H1 (cell line): ENCODE measurements around the gene TOR4A. TPM values are rescaled to one million over a fixed set of nuclear protein-coding genes. Genes with fewer than 3 reads are reported as not detected.

Experiments used
- CTCF ChIP-seq, 3 experiments: IDR thresholded peaks; 1 replicate in 2 of 3; 2 replicates in 1 of 3; pipeline versions ENCODE4 v1.5.1 to v1.6.1; 2011; ENCODE audit warnings: low read length in 3 of 3, mild to moderate bottlenecking in 3 of 3, inconsistent platforms in 2 of 3, low read depth in 1 of 3, moderate library complexity in 1 of 3; ENCODE audit not compliant: insufficient read depth in 1 of 3; ENCODE audit errors: control extremely low read depth in 1 of 3
- EGR1 ChIP-seq: IDR thresholded peaks from 2 replicates; pipeline ENCODE4 v1.6.1; 2011; ENCODE audit warnings: low read depth, low read length, borderline replicate concordance
- FOSL1 ChIP-seq: IDR thresholded peaks from 2 replicates; pipeline ENCODE4 v1.6.1; 2011; ENCODE audit warnings: mild to moderate bottlenecking, low read depth, low read length, moderate library complexity; ENCODE audit not compliant: insufficient read depth
- HDAC2 ChIP-seq, 2 experiments: fragments of 300-600 bp in 1 of 2; sonication (generic) in 1 of 2; IDR thresholded peaks; 2 replicates each; pipeline ENCODE4 v1.6.1; 2011 to 2012; ENCODE audit warnings: low read depth in 2 of 2, low read length in 2 of 2, mild to moderate bottlenecking in 2 of 2, moderate library complexity in 2 of 2, borderline replicate concordance in 1 of 2, inconsistent platforms in 1 of 2
- HDAC6 ChIP-seq: IDR thresholded peaks from one replicate; pipeline ENCODE4 v1.7.1; 2012; ENCODE audit warnings: low read depth, mild to moderate bottlenecking, inconsistent platforms, low read length, moderate library complexity
- JUN ChIP-seq: IDR thresholded peaks from 2 replicates; pipeline ENCODE4 v1.6.1; 2011; ENCODE audit warnings: low read depth, mild to moderate bottlenecking, improper control_type of control experiment, low read length
- MAX ChIP-seq: IDR thresholded peaks from 2 replicates; pipeline ENCODE4 v1.6.1; 2012; ENCODE audit warnings: inconsistent platforms
- PHF8 ChIP-seq: fragments of 200-600 bp; sonication (generic); conservative IDR thresholded peaks from 2 replicates; pipeline ENCODE4 v1.7.1; 2012; ENCODE audit warnings: low read depth, mild to moderate bottlenecking, inconsistent platforms, low read length, moderate library complexity
- POU5F1 ChIP-seq: IDR thresholded peaks from 2 replicates; pipeline ENCODE4 v1.6.1; 2011; ENCODE audit warnings: low read depth, mild to moderate bottlenecking, low read length, moderate library complexity
- RXRA ChIP-seq: IDR thresholded peaks from 2 replicates; pipeline ENCODE4 v1.6.1; 2011; ENCODE audit warnings: low read depth, mild to moderate bottlenecking, low read length, moderate library complexity; ENCODE audit not compliant: insufficient read depth
- SP4 ChIP-seq: IDR thresholded peaks from 2 replicates; pipeline ENCODE4 v1.6.1; 2012; ENCODE audit warnings: low read length, inconsistent platforms
- TAF7 ChIP-seq: optimal IDR thresholded peaks from 2 replicates; pipeline ENCODE3; 2011; ENCODE audit warnings: low read depth, mild to moderate bottlenecking, inconsistent platforms, low read length, moderate library complexity, borderline replicate concordance
- TBP ChIP-seq: IDR thresholded peaks from 2 replicates; pipeline ENCODE4 v1.6.1; 2011; ENCODE audit warnings: low read depth, low read length, improper control_type of control experiment
- YY1 ChIP-seq: IDR thresholded peaks from 2 replicates; pipeline ENCODE4 v1.6.1; 2011; ENCODE audit warnings: low read depth, mild to moderate bottlenecking, low read length
- polyA plus RNA-seq, 7 experiments: library from polyadenylated mRNA; depleted of rRNA in 3 of 7; stranded (reverse) in 5 of 7; unstranded in 2 of 7; fragments of >200 nt in 5 of 7; fragments of 200-250 nt in 2 of 7; gene quantifications; 1 replicate in 5 of 7; 2 replicates in 1 of 7; 4 replicates in 1 of 7; pipeline versions ENCODE4 v1.2.1 to v1.2.3, GENCODE V29; 2011 to 2013; ENCODE audit warnings: missing spikeins in 2 of 7, mixed read lengths in 2 of 7
- total RNA-seq: library from RNA; stranded (reverse); fragmentation: NEBNext Ultra II Directional; extraction: Animal tissue kit (Norgen Biotek cat#: 25700); gene quantifications from 2 replicates; pipeline ENCODE4 v1.2.1, GENCODE V29; 2021

The TOR4A gene
- total and polyA plus RNA-seq, 2 of the 8 experiments (the other 6 are each of a cell fraction or from before 2014, with no cell fraction given) = 8.4 to 9.3 TPM

- TF ChIP-seq YY1 (peak; percentile 90), EGR1 (peak; percentile 66), SP4 (peak; percentile 93), FOSL1 (no peak), POU5F1 (no peak), TBP (no peak), MAX (peak; percentile 58), HDAC6 (no peak), JUN (no peak), PHF8 (no peak), RXRA (peak; percentile 61; the same call in 1 of the 2 replicates), TAF7 (peak; percentile 85), HDAC2 (IDR thresholded peaks at IDR 0.05; ENCODE audit: borderline replicate concordance in 1 of 2, low read depth in 2 of 2, low read length in 2 of 2) (0 out of 4 replicates have a peak, but pooled peaks of 1 of the 2 experiments have one; percentile 56), CTCF (IDR thresholded peaks at IDR 0.05; ENCODE audit: control extremely low read depth in 1 of 3, insufficient read depth in 1 of 3, low read depth in 1 of 3, low read length in 3 of 3) (peak in 2 of 3 experiments; percentile 95 to 99; a peak in 3 of 4 replicates)
- TF ChIP-seq, all 59 proteins: peak for 16
Observed at GRCh38 chr9:137236238-137236935, 41.1 kb upstream of the TOR4A start (continued).
